ENCODE results near the gene RASAL2.

Gene RASAL2

DNA sequence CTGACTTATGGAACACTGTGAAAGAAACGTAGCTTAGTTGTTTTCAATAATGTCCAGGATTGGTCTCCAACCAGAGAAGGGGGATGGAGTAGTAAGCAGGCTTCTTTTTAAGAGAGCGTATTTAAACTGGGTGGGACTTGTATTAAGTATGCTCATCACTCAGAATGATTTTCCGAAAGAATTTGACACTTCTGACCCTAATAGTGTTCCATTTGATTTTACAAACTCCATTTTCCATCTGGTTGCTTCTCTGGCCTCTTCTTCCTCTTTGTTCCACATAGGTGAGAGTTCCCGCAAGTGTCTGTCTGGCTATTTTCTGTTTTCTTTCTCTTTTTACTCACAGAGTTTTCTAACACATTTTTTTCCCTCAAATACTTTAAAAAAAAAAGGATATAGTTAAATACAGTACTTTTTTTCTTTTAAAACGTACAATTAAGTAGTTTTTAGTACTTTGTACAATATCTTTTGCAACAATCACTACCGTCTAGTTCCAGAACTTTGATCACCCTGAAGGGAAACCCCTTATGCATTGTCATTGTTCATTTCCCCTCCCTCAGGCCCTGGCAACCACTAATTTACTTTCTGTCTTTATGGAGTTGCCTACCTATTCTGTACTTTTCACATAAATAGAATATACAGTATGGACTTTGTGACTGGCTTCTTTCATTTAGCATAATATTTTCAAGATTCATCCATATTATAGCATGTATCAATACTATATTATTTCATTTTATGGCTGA lies 67.0 kb downstream of the RASAL2 start:
- H3K27ac ChIP-seq: no peak overlapping the region
- no peak for TF ChIP-seq ZFX (IDR thresholded peaks at IDR 0.05; ENCODE audit: borderline replicate concordance)
- TF ChIP-seq, protein P1, sequence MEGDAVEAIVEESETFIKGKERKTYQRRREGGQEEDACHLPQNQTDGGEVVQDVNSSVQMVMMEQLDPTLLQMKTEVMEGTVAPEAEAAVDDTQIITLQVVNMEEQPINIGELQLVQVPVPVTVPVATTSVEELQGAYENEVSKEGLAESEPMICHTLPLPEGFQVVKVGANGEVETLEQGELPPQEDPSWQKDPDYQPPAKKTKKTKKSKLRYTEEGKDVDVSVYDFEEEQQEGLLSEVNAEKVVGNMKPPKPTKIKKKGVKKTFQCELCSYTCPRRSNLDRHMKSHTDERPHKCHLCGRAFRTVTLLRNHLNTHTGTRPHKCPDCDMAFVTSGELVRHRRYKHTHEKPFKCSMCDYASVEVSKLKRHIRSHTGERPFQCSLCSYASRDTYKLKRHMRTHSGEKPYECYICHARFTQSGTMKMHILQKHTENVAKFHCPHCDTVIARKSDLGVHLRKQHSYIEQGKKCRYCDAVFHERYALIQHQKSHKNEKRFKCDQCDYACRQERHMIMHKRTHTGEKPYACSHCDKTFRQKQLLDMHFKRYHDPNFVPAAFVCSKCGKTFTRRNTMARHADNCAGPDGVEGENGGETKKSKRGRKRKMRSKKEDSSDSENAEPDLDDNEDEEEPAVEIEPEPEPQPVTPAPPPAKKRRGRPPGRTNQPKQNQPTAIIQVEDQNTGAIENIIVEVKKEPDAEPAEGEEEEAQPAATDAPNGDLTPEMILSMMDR (IDR thresholded peaks at IDR 0.05): no peak

DNA sequence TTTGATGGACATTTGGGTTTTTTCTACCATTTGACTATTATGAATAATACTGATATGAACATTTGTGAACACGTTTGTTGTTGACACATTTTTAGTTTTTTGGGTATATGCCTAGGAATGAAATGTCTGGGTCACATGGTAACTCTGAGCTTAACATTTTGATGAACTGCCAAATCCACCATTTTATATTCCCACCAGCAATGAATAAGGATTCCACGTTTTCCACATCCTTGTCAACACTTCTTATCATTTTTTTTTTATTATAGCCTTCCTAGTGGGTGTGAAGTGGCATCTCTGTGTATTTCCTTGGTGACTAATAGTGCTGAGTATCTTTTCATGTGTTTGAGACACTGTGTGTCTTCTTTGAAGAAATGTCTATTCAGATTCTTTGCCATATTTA lies 67.6 kb downstream of the RASAL2 start:
- TF ChIP-seq, protein P1 (IDR thresholded peaks at IDR 0.05): no peak
- no peak for TF ChIP-seq ZFX (IDR thresholded peaks at IDR 0.05; ENCODE audit: borderline replicate concordance)
- no peak overlapping the region for H3K27ac ChIP-seq

DNA sequence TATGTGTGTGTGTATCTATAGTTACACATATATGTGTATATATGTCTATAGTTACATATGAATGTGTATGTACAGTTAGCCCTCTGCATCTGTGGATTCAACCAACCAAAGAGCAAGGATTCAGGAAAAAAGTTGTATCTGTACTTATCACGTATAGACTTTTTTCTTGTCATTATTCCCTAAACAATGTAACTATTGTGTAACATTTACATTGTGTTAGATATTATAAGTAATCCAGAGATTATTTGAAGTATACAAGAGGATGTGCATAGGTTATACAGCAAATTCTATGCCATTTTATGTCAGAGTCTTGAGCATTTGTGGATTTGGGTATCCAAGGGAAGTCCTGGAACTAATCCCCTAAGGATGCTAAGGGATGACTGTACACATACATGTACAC lies 71.3 kb downstream of the RASAL2 start:
- no peak for TF ChIP-seq ZFX (IDR thresholded peaks at IDR 0.05; ENCODE audit: borderline replicate concordance)
- TF ChIP-seq, protein P1 (IDR thresholded peaks at IDR 0.05): no peak

DNA sequence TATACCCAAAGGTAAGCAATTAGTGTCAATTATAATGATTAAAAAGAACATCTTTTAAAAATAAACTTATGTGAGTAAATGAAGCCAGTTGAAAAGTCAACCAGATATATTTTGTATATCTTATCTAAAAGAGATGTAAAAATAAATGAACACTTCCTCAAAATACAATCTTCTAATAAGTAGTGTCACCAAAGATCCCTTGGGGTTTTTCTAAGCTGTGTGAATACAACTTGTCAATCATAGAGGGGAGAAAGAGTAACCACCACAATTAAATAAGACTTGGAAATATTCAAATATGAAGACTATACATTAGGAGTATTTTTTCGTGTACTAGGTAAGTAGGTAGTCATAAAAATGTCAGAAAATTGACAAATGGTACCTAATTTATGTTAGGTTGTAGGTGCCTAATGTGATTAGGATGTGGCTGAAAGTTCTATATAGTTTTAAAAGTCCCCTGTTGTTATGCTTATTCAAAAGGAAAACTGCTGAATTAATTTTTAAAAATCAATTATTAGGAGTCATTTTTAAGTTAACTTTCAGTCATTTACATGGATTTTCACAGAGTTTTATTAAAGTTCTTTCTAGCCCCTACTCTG lies 72.6 kb downstream of the RASAL2 start:
- TF ChIP-seq ZFX (IDR thresholded peaks at IDR 0.05; ENCODE audit: borderline replicate concordance): no peak
- H3K27ac ChIP-seq: no peak overlapping the region

More for the DNA sequence above, 71.3 kb downstream of the RASAL2 start:
- H3K27ac ChIP-seq: no peak overlapping the region

DNA sequence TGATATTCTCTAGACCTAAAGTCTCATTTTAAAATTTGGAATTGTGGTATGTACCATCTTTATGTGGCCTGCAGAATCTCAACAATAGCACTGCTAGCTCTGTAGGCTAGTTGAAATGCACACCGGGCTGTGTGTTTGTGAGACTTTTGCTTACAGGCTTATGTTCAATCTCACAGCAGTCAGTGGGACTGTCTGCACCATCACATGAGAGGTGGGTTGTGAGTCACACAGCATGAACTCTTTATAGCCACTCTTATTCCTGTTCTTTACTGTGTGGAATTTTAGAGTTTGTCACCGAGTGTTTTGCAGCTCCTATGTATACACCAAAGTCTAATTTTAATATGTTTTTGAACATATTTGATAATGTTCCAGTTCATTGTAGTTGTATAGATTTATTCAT lies 74.6 kb downstream of the RASAL2 start:
- TF ChIP-seq, protein P1 (IDR thresholded peaks at IDR 0.05): no peak
- TF ChIP-seq ZFX (IDR thresholded peaks at IDR 0.05; ENCODE audit: borderline replicate concordance): no peak
- H3K27ac ChIP-seq: no peak overlapping the region

DNA sequence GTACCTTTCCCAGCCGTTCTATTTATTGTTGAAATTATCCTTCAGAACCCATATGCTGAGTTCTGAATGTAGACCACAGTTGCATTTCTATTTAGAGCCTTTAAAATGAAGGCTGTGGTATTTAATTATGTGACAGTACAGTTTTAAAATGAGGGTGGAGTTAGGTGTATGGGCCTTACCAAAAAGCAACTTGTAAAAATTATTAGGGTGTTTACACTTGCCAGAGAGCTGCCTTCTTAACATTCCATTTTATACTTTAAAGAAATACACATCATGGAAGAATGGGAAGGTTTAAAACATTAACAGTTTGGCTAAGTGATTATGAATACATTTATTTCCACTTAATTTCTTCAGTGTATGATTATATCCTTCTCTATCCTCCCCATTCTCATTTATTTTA lies 75.7 kb downstream of the RASAL2 start:
- TF ChIP-seq, protein P1 (IDR thresholded peaks at IDR 0.05): no peak
- TF ChIP-seq ZFX (IDR thresholded peaks at IDR 0.05; ENCODE audit: borderline replicate concordance): no peak

DNA sequence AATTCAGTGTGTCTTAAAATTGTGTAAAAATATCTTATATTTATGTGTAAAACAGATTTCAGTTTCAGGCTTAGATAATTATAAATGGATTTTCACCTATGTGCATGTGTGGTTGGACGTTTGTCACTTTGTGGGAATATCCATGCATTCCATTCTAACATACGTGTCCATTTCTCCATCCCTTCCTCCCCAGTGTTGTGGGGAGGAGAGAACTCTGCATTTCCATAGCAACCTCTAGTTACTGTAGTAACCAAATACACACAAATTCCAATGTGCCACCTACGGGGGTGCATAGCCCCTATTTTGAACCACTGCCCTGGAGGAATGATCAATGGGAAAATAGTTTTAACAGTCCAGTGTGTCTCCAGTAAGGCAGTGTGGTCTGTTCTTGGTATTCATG lies 79.0 kb downstream of the RASAL2 start:
- TF ChIP-seq, protein P1 (IDR thresholded peaks at IDR 0.05): no peak
- no peak for TF ChIP-seq ZFX (IDR thresholded peaks at IDR 0.05; ENCODE audit: borderline replicate concordance)
- no peak overlapping the region for H3K27ac ChIP-seq

More for the DNA sequence above, 75.7 kb downstream of the RASAL2 start:
- no peak overlapping the region for H3K27ac ChIP-seq

Data from 22Rv1 (cell line).